ENCODE measurements around the gene HSFX4.
"Not testable (repeated sequence)": the region's sequence is repeated elsewhere in the genome, so short reads cannot be mapped to it uniquely, and the experiment has no call there.

HSFX4 gene

GRCh38 chrX:149937871-149938426 is 8.6 kb downstream of the HSFX4 start:
- DNase-seq (ENCODE audit: low read depth in 3 of 3), result no peak

- peak; percentile 75 to 90 (median 87) for DNase-seq (ENCODE audit: low read depth in 3 of 3)
Observed at GRCh38 chrX:149938427-149938880, 9.1 kb downstream of the HSFX4 start, which contains the start of gene EOLA2. TSS of gene EOLA2 (minus strand) at chrX:149938491. CDS start at chrX:149933874, 4,617 bp downstream.

- DNase-seq (ENCODE audit: low read depth in 3 of 3), result peak; percentile 78 to 87 (median 80)
Observed at GRCh38 chrX:149938881-149939654, 9.7 kb downstream of the HSFX4 start.

GRCh38 chrX:149939655-149939904 is 10.2 kb downstream of the HSFX4 start:
- DNase-seq (ENCODE audit: low read depth in 3 of 3), result no peak

- peak; percentile 72 to 92 (median 74) for DNase-seq (ENCODE audit: low read depth in 3 of 3)
Observed at GRCh38 chrX:149939905-149940673, 10.7 kb downstream of the HSFX4 start.

- not testable (repeated sequence) for DNase-seq (ENCODE audit: low read depth in 3 of 3)
Observed at GRCh38 chrX:149940674-149941024, 11.3 kb downstream of the HSFX4 start.

GRCh38 chrX:149945087-149945670 is 15.8 kb downstream of the HSFX4 start:
- DNase-seq (ENCODE audit: low read depth in 3 of 3), result not testable (repeated sequence)

GRCh38 chrX:149945820-149946219 is 16.4 kb downstream of the HSFX4 start:
- DNase-seq (ENCODE audit: low read depth in 3 of 3), result not testable (repeated sequence)

GRCh38 chrX:149946932-149947331 is 17.6 kb downstream of the HSFX4 start:
- DNase-seq (ENCODE audit: low read depth in 3 of 3), result not testable (repeated sequence)

- no peak for DNase-seq (ENCODE audit: low read depth in 3 of 3)
Observed at GRCh38 chrX:149948016-149948415, 18.6 kb downstream of the HSFX4 start.

- no peak for DNase-seq (ENCODE audit: low read depth in 3 of 3)
Observed at GRCh38 chrX:149949743-149950436, 20.5 kb downstream of the HSFX4 start.

GRCh38 chrX:149950681-149951080 is 21.3 kb downstream of the HSFX4 start:
- no peak for DNase-seq (ENCODE audit: low read depth in 3 of 3)

GRCh38 chrX:149961572-149961971 is 32.2 kb downstream of the HSFX4 start:
- no peak for DNase-seq (ENCODE audit: low read depth in 3 of 3)

- no peak for DNase-seq (ENCODE audit: low read depth in 3 of 3)
Observed at GRCh38 chrX:149962010-149962409, 32.6 kb downstream of the HSFX4 start.

- no peak for DNase-seq (ENCODE audit: low read depth in 3 of 3)
Observed at GRCh38 chrX:149962859-149963757, 33.7 kb downstream of the HSFX4 start.

- no peak for DNase-seq (ENCODE audit: low read depth in 3 of 3)
Observed at GRCh38 chrX:149979126-149979644, 49.8 kb downstream of the HSFX4 start.

All from stimulated activated CD4-positive, alpha-beta T cell treated with anti-CD3 and anti-CD28 coated beads, TNF-alpha, amount 100 ng/mL, for 24 hours (primary cell).